ENCODE results near the gene ADM2. TPM values are rescaled to one million over a fixed set of nuclear protein-coding genes. Genes with fewer than 3 reads are reported as not detected.

ADM2 gene
- total and polyA plus RNA-seq, 4 donors = 0.74 to 5.7 (median 2.7) TPM

GRCh38 chr22:50469377-50470305 is 11.7 kb upstream of the ADM2 start:
- ATAC-seq (ENCODE audit: insufficient read depth, low FRiP score) (peak; percentile 68), DNase-seq (no peak)
- no peak overlapping the region for H3K27ac ChIP-seq (ENCODE audit: low read depth in 1 of 2, low read length in 1 of 2)

GRCh38 chr22:50470491-50470890 is 10.9 kb upstream of the ADM2 start:
- Histone ChIP-seq H3K9ac (ENCODE audit: insufficient read depth in 1 of 2, low read length in 2 of 2) (no peak overlapping the region), H3K9me3 (ENCODE audit: control insufficient read depth in 4 of 4, insufficient read depth in 3 of 4, low read length in 3 of 4) (no peaks in the 10 kb centered on the region), H3K36me3 (ENCODE audit: control insufficient read depth in 4 of 4, insufficient read depth in 4 of 4, low read length in 4 of 4) (peaks cover 4 to 26% (median 13%) of the 10 kb centered on the region in 4 donors), H3K4me3 (no peak overlapping the region), H3K4me1 (ENCODE audit: control insufficient read depth in 5 of 5, insufficient read depth in 5 of 5, low read length in 5 of 5) (peaks cover 8 to 42% (median 9%) of the 10 kb centered on the region in 5 donors), H3K27ac (ENCODE audit: low read depth in 1 of 2, low read length in 1 of 2) (no peak overlapping the region), H3K27me3 (ENCODE audit: control insufficient read depth in 3 of 3, insufficient read depth in 3 of 3, low read length in 2 of 3) (no peaks in the 10 kb centered on the region)
- ATAC-seq (ENCODE audit: insufficient read depth, low FRiP score) (no peak), DNase-seq (no peak)
- 66 to 78% methylated on average over 6 of the region's 6 CpGs for WGBS, 2 donors
- no peak for TF ChIP-seq CTCF (IDR thresholded peaks at IDR 0.05; ENCODE audit: control extremely low read depth, extremely low read depth)

More at GRCh38 chr22:50469377-50470305, 11.7 kb upstream of the ADM2 start:
- peaks cover 8 to 35% (median 17%) of the 10 kb centered on the region in 4 donors for H3K36me3 ChIP-seq (ENCODE audit: control insufficient read depth in 4 of 4, insufficient read depth in 4 of 4, low read length in 4 of 4)
- 28 to 46% methylated on average over 24 to 25 of the region's 25 CpGs for WGBS, 2 donors
- no peak for TF ChIP-seq CTCF (IDR thresholded peaks at IDR 0.05; ENCODE audit: control extremely low read depth, extremely low read depth)
- H3K9me3 ChIP-seq (ENCODE audit: control insufficient read depth in 4 of 4, insufficient read depth in 3 of 4, low read length in 3 of 4) = no peaks in the 10 kb centered on the region
- no peak overlapping the region for H3K9ac ChIP-seq (ENCODE audit: insufficient read depth in 1 of 2, low read length in 2 of 2)
- peaks cover 6 to 42% (median 9%) of the 10 kb centered on the region in 5 donors for H3K4me1 ChIP-seq (ENCODE audit: control insufficient read depth in 5 of 5, insufficient read depth in 5 of 5, low read length in 5 of 5)
- no peak overlapping the region for H3K4me3 ChIP-seq
- H3K27me3 ChIP-seq (ENCODE audit: control insufficient read depth in 3 of 3, insufficient read depth in 3 of 3, low read length in 2 of 3) = no peaks in the 10 kb centered on the region

GRCh38 chr22:50471197-50471847 is 10.0 kb upstream of the ADM2 start:
- peaks cover 8 to 42% (median 10%) of the 10 kb centered on the region in 5 donors for H3K4me1 ChIP-seq (ENCODE audit: control insufficient read depth in 5 of 5, insufficient read depth in 5 of 5, low read length in 5 of 5)
- no peak overlapping the region for H3K27ac ChIP-seq (ENCODE audit: low read depth in 1 of 2, low read length in 1 of 2)
- H3K9me3 ChIP-seq (ENCODE audit: control insufficient read depth in 4 of 4, insufficient read depth in 3 of 4, low read length in 3 of 4) = no peaks in the 10 kb centered on the region
- H3K36me3 ChIP-seq (ENCODE audit: control insufficient read depth in 4 of 4, insufficient read depth in 4 of 4, low read length in 4 of 4) = peaks cover 0 to 18% (median 8%) of the 10 kb centered on the region in 4 donors
- no peak overlapping the region for H3K4me3 ChIP-seq
- DNase-seq (no peak), ATAC-seq (ENCODE audit: insufficient read depth, low FRiP score) (no peak)
- 80 to 85% methylated on average over 21 of the region's 21 CpGs for WGBS, 2 donors
- H3K27me3 ChIP-seq (ENCODE audit: control insufficient read depth in 3 of 3, insufficient read depth in 3 of 3, low read length in 2 of 3) = no peaks in the 10 kb centered on the region
- TF ChIP-seq CTCF (IDR thresholded peaks at IDR 0.05; ENCODE audit: control extremely low read depth, extremely low read depth) = no peak
- H3K9ac ChIP-seq (ENCODE audit: insufficient read depth in 1 of 2, low read length in 2 of 2) = no peak overlapping the region
